ENCODE results near the gene PDE4D.

Gene PDE4D

DNA sequence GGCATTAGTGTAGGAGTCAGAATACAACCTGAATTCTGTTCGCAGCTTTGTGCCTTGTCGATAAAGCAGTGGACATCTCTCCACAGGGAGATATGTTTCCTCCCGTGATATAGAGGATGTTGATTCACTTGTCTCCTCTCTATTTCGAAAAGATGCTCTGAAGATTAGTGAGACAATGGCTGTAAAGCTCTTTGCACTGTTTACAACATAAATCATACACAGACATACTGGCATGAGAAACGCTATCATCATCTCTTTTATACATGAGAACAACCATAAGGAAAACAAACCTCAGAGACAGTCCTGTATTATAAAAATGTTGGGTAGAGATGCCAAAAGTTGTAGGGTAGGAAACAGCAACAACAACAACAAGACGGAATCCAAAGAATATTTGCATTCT lies 803.2 kb downstream of the PDE4D start:
- TF ChIP-seq, protein P1, sequence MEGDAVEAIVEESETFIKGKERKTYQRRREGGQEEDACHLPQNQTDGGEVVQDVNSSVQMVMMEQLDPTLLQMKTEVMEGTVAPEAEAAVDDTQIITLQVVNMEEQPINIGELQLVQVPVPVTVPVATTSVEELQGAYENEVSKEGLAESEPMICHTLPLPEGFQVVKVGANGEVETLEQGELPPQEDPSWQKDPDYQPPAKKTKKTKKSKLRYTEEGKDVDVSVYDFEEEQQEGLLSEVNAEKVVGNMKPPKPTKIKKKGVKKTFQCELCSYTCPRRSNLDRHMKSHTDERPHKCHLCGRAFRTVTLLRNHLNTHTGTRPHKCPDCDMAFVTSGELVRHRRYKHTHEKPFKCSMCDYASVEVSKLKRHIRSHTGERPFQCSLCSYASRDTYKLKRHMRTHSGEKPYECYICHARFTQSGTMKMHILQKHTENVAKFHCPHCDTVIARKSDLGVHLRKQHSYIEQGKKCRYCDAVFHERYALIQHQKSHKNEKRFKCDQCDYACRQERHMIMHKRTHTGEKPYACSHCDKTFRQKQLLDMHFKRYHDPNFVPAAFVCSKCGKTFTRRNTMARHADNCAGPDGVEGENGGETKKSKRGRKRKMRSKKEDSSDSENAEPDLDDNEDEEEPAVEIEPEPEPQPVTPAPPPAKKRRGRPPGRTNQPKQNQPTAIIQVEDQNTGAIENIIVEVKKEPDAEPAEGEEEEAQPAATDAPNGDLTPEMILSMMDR (IDR thresholded peaks at IDR 0.05; ENCODE audit: extremely low read depth, missing control alignments): no peak
- DNase-seq (ENCODE audit: low spot score): no peak

DNA sequence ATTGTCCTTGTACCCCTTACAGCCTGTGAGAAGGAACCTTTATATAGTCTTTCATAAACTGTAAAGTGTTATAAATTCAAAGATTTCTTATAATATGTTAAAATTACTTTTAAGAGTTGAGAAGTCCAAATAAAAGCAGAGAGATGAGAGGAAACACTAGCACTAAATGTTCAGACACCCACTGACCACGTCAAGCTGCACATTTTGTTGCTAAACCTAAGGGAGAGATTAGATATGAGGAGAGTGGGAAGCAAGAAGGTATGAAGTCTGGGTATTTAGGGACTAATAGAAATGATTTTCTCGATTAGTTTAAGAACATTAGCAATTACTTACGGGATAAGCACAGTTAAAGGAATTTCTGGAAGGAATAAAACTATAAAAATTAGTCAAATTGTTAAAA lies 803.8 kb downstream of the PDE4D start:
- TF ChIP-seq, protein P1 (IDR thresholded peaks at IDR 0.05; ENCODE audit: extremely low read depth, missing control alignments): no peak
- DNase-seq (ENCODE audit: low spot score): no peak

DNA sequence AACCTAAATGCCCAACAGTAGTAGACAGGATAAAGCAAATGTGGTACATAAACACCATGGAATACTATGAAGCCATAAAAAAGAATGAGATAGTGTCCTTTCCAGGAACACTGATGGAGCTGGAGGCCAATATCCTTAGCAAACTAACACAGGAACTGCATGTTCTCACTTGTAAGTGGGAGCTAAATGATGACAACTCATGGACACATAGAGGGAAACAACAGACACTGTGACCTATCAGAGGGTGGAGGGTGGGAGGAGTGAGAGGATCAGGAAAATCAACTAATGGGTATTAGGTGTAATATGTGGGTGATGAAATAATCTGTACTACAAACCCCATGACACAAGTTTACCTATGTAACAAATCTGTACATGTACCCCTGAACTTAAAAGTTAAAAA lies 805.0 kb downstream of the PDE4D start:
- DNase-seq (ENCODE audit: low spot score): no peak
- TF ChIP-seq, protein P1 (IDR thresholded peaks at IDR 0.05; ENCODE audit: extremely low read depth, missing control alignments): no peak

DNA sequence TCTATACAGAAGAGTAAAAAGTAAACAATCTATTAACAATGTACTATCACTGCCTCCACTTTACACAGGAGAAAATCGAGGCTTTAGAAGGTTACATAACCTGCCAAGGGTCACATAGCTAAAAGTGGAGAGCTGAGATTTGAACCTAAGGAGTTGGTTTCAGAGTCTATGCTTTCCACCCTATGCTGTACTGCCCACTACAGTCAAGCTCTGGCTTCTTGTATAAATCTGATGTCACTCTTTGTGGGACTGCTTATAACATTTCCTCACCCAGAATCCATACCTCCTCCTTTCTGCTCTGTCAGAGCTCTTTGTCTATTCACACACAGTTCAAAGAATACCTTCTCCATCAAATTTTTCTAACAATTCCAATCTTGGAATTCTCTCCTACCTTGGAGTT lies 807.5 kb downstream of the PDE4D start:
- TF ChIP-seq, protein P1 (IDR thresholded peaks at IDR 0.05; ENCODE audit: extremely low read depth, missing control alignments): no peak
- no peak for DNase-seq (ENCODE audit: low spot score)

DNA sequence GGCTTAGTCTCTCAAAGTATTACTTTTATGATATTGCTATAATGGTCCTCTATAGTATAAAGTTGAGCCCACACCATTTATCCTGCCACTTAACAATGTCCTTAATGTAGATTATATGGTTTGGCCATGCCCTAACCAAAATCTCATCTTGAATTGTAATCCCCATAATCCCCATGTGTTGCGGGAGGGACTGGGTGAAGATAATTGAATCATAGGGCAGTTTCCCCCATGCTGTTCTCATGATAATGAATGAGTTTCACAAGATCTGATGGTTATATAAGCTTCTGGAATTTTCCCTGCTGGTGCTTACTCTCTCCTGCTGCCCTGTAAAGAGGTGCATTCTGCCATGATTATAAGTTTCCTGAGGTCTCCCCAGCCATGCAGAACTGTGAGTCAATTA lies 811.8 kb downstream of the PDE4D start:
- TF ChIP-seq, protein P1 (IDR thresholded peaks at IDR 0.05; ENCODE audit: extremely low read depth, missing control alignments): no peak
- DNase-seq (ENCODE audit: low spot score): no peak

DNA sequence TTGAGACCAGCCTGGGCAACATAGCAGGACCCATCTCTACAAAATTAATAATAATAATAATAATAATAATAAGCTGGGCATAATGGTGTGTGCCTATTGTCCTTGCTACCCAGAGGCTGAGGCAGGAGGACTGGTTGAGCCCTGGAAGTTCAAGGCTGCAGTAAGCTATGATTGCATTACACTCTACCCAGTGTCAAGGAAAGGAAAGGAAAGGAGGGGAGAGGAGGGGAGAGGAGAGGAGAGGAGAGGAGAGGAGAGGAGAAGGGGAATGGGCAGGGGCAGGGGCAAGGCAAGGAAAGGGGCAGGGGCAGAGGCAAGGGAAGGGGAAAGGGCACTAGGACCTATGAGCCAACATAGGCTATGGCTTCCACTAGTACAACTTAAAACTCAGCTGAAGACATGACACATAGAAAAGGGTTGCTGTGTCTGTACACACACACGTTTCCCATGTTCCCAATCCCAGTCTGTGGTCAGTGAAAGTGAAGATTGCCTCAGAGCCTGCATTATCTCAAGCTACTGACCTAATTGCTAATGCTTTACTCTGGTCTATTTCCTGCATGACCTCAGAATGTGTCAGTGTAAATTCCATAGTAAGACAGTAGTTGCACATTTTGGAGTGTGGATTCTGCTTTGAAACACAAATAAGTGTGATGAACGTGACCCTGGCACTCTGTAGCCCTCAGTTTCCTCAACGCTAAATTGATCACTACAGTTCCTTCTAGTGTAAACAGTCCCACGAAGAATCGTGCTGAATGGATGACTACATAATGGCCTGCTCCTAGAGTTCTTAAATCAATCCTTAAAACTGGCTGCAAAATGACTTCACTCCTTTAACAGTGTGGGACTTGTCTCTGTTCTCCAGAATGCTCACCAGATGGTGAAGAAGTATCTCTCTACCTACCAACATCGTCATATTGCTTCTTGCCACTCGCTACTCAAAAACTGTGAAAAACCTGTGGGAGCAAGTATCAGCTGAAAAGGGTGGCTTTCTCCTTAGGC lies 813.6 kb downstream of the PDE4D start:
- DNase-seq (ENCODE audit: low spot score): no peak
- TF ChIP-seq, protein P1 (IDR thresholded peaks at IDR 0.05; ENCODE audit: extremely low read depth, missing control alignments): no peak

DNA sequence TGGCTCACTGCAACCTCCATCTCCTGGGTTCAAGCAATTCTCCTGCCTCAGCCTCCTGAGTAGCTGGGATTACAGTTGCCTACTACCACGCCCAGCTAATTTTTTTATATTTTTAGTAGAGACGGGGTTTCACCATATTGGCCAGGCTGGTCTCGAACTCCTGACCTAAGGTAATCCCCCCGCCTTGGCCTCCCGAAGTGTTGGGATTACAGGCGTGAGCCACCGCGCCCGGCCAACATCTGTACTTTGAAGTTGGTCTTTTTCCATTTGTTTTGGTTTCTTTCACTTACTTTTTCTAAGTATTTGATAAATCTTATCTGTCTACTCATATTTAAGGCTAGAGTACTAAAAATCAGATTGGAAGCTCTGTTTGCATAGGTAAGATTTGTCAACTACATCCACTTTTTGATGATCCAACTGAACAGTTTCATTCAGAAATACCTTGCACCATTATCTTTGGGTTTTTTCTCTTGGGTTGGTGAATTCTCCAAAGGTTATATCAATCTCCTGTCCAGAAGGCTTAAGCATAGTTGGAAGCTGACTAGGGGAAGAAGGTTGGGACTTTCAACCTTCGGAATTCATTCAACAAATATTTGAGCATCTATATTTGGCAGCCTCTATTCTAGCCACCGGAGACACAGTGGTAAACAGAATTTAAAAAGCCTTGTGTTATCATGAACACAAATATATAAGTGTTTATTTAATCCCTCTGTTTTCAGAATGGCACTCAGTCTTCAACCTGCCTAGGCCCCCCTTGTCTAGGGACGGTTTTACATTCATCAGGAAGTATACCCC lies 821.6 kb downstream of the PDE4D start:
- DNase-seq (ENCODE audit: low spot score): no peak
- TF ChIP-seq, protein P1 (IDR thresholded peaks at IDR 0.05; ENCODE audit: extremely low read depth, missing control alignments): no peak

Data from GM20000 (cell line).